NT2/D1 (cell line): ENCODE data around the gene NAT16.

Experiments used
- SUZ12 ChIP-seq: IDR thresholded peaks from 2 replicates; pipeline ENCODE4 v1.6.1; 2011; ENCODE audit not compliant: insufficient read length, insufficient read depth; ENCODE audit errors: extremely low read depth
- YY1 ChIP-seq: IDR thresholded peaks from 2 replicates; pipeline ENCODE4 v1.6.1; 2011; ENCODE audit not compliant: insufficient read length, insufficient read depth

GRCh38 chr7:101133621-101134398 lies 46.3 kb downstream of the NAT16 start:
- TF ChIP-seq YY1 (no peak), SUZ12 (no peak)
